GM21619 (cell line): ENCODE measurements around the gene PTPRN2.
"Not testable (repeated sequence)": the region's sequence is repeated elsewhere in the genome, so short reads cannot be mapped to it uniquely, and the experiment has no call there.

ENCODE experiments used
- ATAC-seq: cut with Tn5 transposase; IDR thresholded peaks from one replicate; pipeline ENCODE4 v1.9.1; 2021; ENCODE audit not compliant: unreplicated experiment

PTPRN2 gene

GRCh38 chr7:158206341-158206740, 381.3 kb downstream of the PTPRN2 start:
- no peak for ATAC-seq

GRCh38 chr7:158204453-158204852, 383.2 kb downstream of the PTPRN2 start:
- no peak for ATAC-seq

GRCh38 chr7:158203948-158204347, 383.7 kb downstream of the PTPRN2 start:
- ATAC-seq = not testable (repeated sequence)

DNA sequence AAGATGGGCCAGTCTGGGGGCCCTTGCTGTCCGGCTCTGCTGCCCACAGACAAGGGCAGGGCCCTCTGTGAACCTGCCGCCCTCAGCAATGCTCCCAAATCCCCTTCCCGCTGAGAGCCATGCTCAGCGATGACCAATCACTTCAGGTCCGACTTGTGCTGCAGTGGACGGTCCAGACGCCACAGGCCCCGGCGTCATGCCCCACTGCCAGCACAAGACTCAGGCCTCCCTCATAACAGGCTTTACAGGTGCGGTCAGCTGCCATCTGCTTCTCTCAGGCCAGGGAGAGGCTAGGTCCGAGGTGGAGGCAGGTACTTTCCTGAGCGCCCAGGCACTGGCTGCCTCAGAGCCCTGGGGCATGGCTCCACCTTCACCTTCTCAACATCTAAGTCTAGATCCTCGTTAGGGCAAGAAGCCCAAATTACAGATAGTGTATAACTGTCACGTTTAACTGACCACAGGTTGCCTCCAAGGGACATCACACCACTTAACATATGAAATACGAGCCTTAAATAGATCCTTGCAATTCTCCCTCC, 393.2 kb downstream of the PTPRN2 start:
- ATAC-seq = no peak

GRCh38 chr7:158193446-158193845, 394.2 kb downstream of the PTPRN2 start:
- no peak for ATAC-seq

DNA sequence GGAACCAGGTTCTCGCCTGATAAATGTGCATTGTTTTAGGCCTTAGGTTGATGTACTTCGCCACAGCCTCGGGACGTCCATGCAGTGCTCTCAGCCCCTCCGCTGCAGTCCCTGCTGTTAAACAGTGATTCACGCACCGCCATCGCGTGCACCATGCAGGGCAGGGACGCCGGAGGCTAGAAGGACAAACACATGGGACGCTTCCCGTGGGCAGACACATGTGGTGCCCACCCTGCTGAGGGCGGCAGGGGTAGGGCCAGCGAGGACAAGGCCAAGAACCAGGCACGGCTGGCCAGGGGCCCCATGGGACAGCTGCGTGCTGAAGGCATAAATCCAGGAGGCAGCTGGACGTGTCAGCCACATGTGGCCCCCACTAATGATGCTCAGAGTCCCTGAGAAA, 394.7 kb downstream of the PTPRN2 start:
- no peak for ATAC-seq

GRCh38 chr7:158192184-158192835, 395.3 kb downstream of the PTPRN2 start:
- no peak for ATAC-seq

DNA sequence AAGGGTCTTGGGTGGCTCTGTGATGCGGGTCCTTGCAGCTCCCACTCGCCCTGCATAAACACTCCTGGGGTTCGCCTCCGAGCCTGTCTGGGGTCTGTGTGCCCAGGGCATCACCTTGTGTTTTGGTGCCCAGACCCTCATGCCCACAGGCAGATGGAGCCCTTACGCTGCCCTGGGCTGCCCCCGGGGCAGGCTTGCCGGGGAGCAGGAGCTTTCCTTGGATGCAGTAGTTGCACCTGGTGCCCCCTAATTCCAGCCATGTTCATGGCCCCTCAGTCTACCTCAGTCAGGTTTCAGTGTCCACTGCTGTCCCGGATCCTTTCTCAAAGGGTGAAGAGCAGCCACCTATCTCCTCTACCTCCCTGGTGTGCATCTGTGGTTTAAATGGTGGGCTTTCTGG, 396.0 kb downstream of the PTPRN2 start:
- no peak for ATAC-seq

- ATAC-seq = no peak
Measured at GRCh38 chr7:158190756-158191155, 396.9 kb downstream of the PTPRN2 start.

GRCh38 chr7:158188676-158189075, 398.9 kb downstream of the PTPRN2 start:
- ATAC-seq = no peak

GRCh38 chr7:158187694-158187994, 400.0 kb downstream of the PTPRN2 start:
- ATAC-seq = no peak

DNA sequence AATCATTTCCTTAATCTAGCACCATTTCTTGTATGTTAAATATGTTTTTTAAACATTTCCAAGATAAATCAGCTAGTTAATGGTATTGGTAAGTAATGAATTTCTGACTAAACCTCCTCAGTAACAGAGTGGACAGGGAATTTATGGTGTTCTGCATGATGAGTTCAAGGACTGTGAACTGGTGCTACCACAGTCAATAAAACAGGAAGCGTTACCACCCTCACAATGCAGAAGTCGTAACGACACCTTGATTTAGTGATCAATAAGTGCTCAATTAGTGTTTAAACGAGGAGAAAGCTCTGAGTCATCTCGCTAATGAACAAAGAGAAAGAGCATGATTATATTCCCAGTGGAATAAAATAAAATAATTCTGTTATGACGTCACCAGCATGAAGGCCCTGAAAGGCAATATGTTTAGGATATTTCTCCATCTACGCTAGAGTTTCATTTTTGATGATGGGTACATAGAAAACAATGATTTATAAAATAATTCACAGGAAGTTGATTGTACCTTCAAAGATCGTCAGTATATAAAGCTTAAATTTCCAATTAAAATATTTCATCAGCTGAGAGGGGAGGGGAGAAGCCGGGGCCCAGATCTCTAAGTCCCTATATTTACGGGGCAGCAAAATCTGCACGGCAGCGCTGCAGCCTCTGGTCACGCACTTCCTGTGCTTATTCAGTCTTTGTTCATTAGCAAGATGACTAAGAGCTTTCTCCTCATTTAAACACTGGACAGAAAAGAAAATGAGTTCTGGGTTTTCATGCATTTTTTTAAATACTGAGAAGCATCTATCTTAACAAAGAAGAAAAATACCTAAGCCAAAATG, 400.5 kb downstream of the PTPRN2 start:
- ATAC-seq = no peak

DNA sequence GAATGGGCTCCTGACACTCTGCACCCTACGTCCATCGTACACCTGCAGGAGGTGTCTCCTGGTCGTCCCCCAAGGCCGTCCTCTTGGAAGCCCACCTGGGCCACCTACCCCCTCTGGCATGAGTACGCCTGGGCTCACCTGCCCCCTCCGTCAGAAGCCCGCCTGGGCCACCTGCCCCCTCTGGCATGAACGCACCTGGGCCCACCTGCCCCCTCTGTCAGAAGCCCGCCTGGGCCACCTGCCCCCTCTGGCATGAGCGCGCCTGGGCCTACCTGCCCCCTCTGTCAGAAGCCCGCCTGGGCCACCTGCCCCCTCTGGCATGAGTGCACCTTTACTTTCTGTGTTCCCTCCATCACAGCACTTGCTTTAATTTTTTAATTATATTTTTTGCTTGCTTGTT, 401.2 kb downstream of the PTPRN2 start:
- ATAC-seq = no peak

DNA sequence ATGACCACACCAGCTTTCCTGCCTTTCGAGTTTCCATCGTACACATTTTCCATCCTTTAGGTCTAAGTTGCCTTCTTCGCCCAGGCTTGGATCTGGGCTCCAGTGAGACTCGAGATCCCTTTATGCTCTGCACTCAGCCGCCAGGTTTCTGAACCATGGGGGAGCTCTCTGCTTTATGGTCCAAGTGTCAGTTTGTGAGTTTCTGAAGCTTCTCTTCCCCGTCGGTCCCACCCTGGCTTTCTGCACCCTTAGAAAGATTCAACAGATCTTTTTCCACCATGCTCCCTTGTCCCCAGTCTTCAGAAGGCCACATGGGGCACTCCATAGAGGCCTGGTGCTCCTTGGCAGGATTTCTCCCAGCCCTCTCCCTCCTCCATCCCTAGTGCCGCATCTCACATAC, 402.0 kb downstream of the PTPRN2 start:
- no peak for ATAC-seq

DNA sequence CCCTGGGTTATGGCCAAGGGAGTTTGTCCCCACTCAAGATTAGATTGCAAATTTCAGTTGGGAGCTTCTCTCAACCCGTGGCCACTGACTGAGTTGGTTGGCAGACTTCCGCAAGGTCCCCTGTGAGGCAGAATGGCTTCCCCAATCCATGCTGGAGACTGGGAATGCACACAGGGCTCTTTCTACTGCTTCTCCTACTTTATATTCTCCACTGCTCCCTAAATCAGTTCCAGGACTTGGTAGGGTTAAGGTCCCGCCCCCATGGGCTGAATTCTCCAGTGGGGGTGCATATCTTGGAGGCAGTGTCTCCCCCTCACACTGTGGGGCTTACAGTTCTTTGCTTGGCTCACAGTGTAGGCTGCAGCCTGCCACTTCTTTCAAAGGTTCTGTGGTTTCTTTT, 404.2 kb downstream of the PTPRN2 start:
- ATAC-seq = no peak

GRCh38 chr7:158176561-158177173, 411.0 kb downstream of the PTPRN2 start:
- ATAC-seq = no peak

DNA sequence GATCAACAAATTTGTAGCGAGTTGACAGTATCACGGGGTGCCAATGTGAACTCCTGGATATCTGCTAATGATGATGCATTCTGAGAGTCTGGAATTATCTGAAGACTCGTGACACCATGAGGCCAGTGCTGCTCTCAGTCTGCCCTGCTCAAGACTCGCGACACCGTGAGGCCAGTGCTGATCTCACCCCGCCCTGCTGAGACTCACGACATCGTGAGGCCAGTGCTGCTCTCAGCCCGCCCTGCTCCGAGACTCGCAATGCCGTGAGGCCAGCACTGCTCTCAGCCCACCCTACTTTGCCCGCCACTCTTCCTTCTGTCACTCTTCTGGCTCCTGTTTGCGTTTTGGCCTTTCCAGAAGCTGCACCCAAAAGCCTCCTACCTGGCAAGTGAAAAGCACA, 411.8 kb downstream of the PTPRN2 start:
- no peak for ATAC-seq

- no peak for ATAC-seq
Measured at GRCh38 chr7:158174947-158175346, 412.7 kb downstream of the PTPRN2 start.

- ATAC-seq = no peak
Measured at GRCh38 chr7:158167373-158167772, 420.2 kb downstream of the PTPRN2 start.

DNA sequence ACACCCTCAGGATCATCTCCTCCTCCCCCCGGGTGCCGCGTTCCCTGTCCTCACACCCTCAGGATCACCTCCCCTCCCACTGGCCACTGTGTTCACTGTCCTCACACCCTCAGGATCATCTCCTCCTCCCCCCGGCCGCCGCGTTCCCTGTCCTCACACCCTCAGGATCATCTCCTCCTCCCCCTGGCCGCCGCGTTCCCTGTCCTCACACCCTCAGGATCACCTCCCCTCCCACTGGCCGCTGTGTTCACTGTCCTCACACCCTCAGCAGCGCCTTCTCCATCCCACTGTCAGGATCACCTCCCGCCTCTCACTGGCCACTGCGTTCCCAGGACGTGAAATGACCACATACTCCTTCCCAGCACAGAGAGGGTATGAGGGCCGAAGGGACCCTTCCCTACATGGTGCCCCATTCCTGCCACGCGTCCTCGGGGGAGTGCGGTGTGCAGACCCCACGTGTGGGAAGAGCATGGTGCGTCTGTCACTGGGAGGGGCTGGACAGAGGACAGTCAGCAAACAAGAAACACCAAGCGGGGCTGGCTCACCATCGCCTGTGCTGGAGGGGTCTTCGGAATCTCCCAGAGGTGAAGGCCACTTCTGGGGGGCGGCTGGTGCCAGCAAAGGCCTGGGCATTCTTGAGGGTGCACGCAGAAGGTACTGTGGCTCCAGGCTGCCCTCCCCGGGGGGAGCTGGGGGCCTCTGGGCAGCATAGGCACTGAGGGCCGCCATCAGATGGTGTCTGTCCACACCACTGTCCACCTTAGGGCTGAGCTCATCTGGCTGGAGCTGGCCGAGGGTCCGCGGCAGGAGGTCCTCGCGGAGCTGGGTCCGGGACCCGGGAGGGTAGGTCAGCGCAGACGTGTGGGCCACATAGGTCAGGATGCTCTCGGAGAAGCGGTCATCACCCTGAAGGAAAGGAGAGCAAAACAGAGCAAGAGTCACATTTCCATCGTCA, 421.0 kb downstream of the PTPRN2 start:
- ATAC-seq = no peak

- no peak for ATAC-seq
Measured at GRCh38 chr7:158165711-158166110, 421.9 kb downstream of the PTPRN2 start.
